ENCODE measurements around the gene EEFSEC.

Gene EEFSEC

DNA sequence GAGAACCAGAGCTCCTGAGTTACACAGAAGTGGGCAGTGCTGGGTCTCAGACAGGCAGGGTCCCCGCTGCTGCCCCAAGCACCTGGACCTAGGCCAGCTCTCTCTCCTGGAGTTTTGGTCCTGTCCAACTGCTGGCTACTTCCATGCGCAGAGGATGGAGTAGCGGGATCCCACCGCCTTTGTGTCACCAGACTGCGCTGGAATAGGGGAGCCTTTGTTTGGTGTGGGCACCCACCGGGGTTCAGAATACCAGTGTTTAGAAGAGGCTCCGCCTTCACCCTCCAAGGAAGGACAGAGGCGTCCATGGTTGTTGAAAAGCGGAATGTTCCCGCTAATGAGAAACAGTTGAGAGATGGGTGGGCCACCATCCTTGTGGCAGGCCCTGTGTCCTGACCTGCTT lies 159.0 kb downstream of the EEFSEC start:
- no peak for TF ChIP-seq ZFX (IDR thresholded peaks at IDR 0.05; ENCODE audit: borderline replicate concordance)
- TF ChIP-seq, protein P1, sequence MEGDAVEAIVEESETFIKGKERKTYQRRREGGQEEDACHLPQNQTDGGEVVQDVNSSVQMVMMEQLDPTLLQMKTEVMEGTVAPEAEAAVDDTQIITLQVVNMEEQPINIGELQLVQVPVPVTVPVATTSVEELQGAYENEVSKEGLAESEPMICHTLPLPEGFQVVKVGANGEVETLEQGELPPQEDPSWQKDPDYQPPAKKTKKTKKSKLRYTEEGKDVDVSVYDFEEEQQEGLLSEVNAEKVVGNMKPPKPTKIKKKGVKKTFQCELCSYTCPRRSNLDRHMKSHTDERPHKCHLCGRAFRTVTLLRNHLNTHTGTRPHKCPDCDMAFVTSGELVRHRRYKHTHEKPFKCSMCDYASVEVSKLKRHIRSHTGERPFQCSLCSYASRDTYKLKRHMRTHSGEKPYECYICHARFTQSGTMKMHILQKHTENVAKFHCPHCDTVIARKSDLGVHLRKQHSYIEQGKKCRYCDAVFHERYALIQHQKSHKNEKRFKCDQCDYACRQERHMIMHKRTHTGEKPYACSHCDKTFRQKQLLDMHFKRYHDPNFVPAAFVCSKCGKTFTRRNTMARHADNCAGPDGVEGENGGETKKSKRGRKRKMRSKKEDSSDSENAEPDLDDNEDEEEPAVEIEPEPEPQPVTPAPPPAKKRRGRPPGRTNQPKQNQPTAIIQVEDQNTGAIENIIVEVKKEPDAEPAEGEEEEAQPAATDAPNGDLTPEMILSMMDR (IDR thresholded peaks at IDR 0.05) = no peak
- H3K27ac ChIP-seq = no peak overlapping the region

DNA sequence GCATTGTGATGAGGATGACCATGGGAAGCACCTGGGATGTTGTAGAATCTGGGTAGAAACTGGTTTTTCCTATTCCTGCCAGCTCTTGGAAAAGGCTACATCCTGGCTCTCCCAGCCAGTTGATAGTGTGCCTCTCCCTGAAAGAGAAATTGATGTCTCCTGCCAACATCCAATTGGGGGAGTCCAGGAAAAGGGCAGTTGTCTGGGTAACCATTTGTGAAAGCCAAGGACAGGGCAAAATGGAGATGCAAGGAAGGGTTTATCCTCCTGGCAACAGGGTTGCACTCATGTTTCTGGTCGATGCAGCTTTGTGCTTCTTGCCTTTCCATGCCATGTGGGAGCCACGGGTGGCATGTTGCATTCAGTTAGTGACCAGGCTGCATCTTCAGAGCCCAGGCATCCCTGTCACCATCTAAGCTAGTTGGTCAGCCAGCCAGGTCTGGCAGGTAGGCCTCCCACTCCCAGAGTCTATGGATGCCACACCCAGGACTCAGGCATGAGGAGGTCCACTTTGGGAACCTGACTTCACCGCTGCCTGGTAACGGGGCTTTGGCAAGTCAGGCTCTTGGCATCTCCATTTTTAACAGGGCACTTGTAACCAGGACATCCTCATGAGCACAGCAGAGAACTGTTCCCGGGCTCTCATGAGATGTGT lies 159.9 kb downstream of the EEFSEC start:
- H3K27ac ChIP-seq = no peak overlapping the region
- TF ChIP-seq, protein P1 (IDR thresholded peaks at IDR 0.05) = no peak
- no peak for TF ChIP-seq ZFX (IDR thresholded peaks at IDR 0.05; ENCODE audit: borderline replicate concordance)

DNA sequence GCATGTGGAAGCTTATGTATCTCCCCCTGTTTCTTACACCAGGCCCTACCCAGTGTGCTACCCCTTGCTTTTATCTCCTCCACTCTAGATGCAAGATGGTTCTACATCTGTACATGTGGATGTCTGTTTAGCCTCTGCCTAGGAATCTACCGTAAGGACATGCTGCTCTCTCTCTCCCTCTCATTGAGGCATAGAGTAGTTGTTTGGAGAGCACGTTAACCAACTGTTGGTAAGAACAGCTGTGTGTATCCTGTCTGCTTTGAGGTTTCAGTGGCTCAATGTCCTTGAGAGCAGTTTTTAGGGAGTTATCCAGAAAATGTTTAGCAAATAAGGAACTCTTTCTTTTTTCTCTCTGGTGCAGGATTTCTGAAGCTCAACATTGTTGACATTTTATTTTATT lies 160.7 kb downstream of the EEFSEC start:
- TF ChIP-seq ZFX (IDR thresholded peaks at IDR 0.05; ENCODE audit: borderline replicate concordance) = no peak
- TF ChIP-seq, protein P1 (IDR thresholded peaks at IDR 0.05) = no peak

DNA sequence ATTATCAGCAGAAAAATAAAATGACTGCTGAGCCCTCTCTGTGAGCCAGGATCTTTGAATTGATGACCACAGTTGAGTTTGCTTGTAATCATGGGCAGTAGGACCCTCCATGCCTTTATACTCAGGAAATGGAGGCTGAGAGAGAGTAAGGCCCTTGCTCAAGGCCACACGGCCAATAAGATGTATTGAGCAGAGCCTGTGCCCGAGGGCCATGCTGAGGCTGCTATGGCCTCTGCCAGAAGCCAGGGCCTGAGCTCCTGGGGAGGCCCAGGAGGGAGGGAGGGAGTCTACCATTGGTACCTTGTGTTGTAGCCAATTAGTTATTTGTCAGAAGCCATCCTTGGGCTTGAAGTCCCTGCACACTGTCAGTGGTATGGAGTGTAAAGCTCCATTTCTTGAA lies 162.0 kb downstream of the EEFSEC start:
- H3K27ac ChIP-seq = no peak overlapping the region

More for the DNA sequence above, 160.7 kb downstream of the EEFSEC start:
- H3K27ac ChIP-seq = no peak overlapping the region

DNA sequence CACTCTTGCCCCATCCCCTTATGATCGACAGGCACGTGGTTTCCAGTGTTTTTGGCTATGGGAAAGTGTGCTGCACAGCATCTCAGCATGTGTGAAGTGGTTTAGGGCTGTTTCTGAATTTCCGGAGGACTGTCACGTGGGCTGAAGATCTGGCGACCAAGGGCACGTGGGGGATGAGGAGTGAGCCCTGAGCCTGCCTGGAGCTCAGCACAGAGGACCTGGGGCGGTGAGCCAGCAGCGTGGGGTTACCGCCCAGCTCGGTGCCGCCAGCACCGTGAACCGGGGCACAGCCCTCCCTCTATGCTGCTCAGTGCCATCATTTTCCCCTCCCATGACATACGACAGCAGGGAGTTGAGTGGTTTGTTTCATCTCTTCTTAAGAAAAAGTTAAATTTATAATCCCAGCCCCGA lies 163.2 kb downstream of the EEFSEC start:
- no peak overlapping the region for H3K27ac ChIP-seq
- TF ChIP-seq, protein P1 (IDR thresholded peaks at IDR 0.05) = no peak
- TF ChIP-seq ZFX (IDR thresholded peaks at IDR 0.05; ENCODE audit: borderline replicate concordance) = no peak

More for the DNA sequence above, 162.0 kb downstream of the EEFSEC start:
- no peak for TF ChIP-seq ZFX (IDR thresholded peaks at IDR 0.05; ENCODE audit: borderline replicate concordance)
- TF ChIP-seq, protein P1 (IDR thresholded peaks at IDR 0.05) = no peak

DNA sequence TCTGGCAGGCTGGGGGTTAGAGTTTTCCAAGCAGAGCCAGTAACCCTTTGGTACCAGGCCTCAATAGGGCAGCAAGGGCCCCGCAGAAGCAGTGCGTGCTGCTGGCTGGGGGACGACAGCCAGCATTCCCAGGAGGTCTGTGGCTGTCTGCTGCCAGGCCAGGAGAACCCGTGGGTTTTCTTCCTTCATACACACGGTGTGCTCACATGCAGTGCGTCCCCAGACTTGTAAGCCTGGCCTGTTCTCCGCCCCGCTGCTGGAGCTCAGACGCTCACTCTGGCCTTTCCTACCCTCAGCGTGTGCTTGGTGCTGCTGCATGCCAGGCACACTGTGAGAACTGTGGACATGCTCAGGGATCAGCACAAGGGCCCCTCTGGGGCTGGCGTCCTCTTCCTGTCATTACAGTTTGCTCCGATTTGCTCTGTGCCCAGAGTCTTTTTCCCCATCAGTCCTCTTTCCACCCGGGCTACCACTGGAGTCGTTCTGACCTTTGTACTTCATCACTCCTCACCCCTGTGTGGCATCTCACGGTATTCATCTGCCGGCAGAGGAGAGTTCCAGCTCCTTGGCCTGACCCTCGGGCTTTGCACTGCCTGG lies 163.9 kb downstream of the EEFSEC start:
- peak overlapping the region; percentile 92 for H3K27ac ChIP-seq
- TF ChIP-seq, protein P1 (IDR thresholded peaks at IDR 0.05) = no peak
- no peak for TF ChIP-seq ZFX (IDR thresholded peaks at IDR 0.05; ENCODE audit: borderline replicate concordance)

DNA sequence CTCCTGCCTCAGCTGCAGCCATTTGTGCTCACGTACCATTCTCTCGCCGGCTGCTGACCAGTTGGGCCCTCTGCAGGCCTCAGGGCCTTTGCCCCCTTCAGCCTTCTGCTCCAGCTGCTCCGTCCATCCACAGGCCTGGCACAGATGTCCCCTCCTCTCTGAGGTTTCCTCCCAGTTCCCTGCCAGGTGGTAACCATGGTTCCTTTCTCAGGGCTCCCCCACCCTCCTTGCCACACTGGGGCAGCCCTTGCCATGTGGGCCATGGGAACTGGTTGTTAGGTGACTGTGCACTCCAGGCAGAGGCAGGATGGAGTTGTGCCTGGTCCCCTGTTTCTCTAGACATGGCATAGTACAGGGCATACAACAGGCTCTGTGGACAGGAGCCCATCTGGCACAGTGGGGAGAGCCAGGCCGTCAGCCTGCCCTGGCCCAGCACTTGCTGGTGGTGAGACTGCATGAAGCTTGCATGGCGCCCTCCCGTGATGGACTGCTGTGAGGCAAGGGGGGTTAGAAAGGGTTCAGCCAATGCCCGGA lies 164.5 kb downstream of the EEFSEC start:
- H3K27ac ChIP-seq = peak overlapping the region; percentile 92
- no peak for TF ChIP-seq ZFX (IDR thresholded peaks at IDR 0.05; ENCODE audit: borderline replicate concordance)
- TF ChIP-seq, protein P1 (IDR thresholded peaks at IDR 0.05) = no peak
